ENCODE measurements around the gene ALMS1. TPM values are rescaled to one million over a fixed set of nuclear protein-coding genes. Genes with fewer than 3 reads are reported as not detected.

Gene ALMS1, protein sequence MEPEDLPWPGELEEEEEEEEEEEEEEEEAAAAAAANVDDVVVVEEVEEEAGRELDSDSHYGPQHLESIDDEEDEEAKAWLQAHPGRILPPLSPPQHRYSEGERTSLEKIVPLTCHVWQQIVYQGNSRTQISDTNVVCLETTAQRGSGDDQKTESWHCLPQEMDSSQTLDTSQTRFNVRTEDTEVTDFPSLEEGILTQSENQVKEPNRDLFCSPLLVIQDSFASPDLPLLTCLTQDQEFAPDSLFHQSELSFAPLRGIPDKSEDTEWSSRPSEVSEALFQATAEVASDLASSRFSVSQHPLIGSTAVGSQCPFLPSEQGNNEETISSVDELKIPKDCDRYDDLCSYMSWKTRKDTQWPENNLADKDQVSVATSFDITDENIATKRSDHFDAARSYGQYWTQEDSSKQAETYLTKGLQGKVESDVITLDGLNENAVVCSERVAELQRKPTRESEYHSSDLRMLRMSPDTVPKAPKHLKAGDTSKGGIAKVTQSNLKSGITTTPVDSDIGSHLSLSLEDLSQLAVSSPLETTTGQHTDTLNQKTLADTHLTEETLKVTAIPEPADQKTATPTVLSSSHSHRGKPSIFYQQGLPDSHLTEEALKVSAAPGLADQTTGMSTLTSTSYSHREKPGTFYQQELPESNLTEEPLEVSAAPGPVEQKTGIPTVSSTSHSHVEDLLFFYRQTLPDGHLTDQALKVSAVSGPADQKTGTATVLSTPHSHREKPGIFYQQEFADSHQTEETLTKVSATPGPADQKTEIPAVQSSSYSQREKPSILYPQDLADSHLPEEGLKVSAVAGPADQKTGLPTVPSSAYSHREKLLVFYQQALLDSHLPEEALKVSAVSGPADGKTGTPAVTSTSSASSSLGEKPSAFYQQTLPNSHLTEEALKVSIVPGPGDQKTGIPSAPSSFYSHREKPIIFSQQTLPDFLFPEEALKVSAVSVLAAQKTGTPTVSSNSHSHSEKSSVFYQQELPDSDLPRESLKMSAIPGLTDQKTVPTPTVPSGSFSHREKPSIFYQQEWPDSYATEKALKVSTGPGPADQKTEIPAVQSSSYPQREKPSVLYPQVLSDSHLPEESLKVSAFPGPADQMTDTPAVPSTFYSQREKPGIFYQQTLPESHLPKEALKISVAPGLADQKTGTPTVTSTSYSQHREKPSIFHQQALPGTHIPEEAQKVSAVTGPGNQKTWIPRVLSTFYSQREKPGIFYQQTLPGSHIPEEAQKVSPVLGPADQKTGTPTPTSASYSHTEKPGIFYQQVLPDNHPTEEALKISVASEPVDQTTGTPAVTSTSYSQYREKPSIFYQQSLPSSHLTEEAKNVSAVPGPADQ (N-terminal part only)
- total RNA-seq = 12.0 and 30.2 TPM in 2 replicates

DNA sequence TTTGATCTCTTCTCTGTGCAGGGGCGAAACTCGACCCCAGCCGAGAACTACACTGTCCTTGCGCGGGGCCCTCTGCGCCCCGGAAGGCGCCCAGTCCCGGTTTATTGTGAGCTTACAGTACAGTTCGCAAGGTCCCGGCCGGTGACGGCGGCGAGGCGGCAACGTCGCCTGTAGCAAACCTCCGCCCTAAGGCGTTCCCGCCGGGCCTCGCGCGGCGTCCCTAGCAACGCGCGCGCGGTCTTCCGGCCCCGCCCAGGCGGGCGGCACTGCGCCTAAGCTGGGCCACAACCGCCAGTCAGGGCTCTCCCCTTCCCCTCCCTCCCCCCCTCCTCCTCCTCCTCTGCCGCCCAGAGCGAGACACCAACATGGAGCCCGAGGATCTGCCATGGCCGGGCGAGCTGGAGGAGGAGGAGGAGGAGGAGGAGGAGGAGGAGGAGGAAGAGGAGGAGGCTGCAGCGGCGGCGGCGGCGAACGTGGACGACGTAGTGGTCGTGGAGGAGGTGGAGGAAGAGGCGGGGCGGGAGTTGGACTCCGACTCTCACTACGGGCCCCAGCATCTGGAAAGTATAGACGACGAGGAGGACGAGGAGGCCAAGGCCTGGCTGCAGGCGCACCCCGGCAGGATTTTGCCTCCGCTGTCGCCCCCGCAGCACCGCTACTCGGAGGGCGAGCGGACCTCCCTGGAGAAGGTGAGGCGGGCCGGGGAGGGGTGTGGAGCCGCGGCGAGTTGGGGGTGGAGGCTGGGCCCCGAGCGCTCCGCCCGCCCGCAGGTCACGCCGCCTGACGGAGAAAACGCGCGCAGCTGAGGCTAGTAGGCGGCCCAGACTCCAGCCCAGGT is at the start of gene ALMS1:
ALMS1 (plus strand) TSS at position 333 of the 838 bp plus-strand sequence; CDS start at position 366, 33 bp downstream.

DNA sequence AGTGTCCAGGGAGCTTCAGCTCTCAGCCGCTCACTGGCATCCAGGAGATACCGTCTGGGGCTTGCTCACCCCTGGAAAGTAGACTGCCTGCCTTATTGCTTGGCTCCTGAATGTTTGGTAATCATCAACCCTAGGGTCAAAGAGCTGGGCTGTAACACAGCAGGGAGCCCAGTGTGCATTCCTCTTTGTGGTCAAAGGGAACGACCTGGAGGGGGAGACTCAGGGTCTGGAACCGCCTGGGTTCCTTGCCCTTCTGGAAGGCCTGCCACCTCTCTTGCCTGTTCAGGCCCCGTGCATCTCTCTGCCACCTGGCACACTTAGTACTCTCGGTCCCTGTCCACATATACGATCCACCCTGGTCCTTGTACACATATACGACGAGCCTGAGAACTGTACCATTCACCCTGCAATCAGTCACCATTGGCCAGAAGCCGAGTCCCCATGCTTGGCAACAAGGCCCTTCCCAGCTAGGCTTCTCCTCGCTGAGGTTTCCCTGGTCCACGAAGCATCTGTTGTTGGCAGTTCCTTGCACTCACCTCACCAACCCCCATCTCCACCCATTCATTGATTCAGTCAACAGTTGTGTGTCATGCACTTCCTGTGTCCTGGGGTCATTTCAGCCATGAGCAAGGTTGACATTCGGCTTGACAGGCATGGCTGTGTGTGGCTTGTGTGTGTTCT is 256.8 kb downstream of the ALMS1 start, which contains the start of gene NAT8:
NAT8 (minus strand) TSS at position 85 of the 681 bp plus-strand sequence. CDS start 794 bp downstream, outside the sequence.

Other genes starting within 250 kb of the ALMS1 start
- gene NOTO, start 183.3 kb upstream of the ALMS1 start, total RNA-seq = not detected in 2 replicates
- 24.3 and 29.5 TPM in 2 replicates for gene SMYD5, start 171.6 kb upstream of the ALMS1 start, total RNA-seq
- gene PRADC1, start 152.6 kb upstream of the ALMS1 start, total RNA-seq = 5.9 and 30.2 TPM in 2 replicates
- gene CCT7, start 151.5 kb upstream of the ALMS1 start, total RNA-seq = 221 and 323 TPM in 2 replicates
- 1.4 and 1.5 TPM in 2 replicates for gene FBXO41, start 101.4 kb upstream of the ALMS1 start, total RNA-seq
- gene EGR4, start 92.3 kb upstream of the ALMS1 start, total RNA-seq = not detected in 2 replicates